ENCODE data around the gene PLEKHA1.

DNA sequence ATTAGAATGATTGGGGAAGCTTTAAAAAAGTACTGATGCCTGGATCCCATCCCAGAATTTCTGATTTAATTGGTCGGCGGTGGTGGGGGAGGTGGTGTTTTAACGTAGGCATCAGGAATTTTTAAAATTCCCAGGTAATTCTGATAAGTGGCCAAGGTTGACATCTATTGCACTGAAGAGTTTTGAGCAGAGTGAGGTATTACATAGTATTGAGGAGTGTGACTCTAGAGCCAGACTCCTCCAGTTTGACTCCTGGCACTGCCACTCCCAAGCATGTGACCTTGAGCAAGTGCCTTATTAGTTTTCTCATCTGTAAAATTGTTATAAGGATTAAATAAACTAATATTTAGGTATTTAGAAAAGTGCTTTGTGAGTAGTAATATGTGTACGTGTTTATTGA is 6.2 kb downstream of the PLEKHA1 start:
- TF ChIP-seq, protein P1, sequence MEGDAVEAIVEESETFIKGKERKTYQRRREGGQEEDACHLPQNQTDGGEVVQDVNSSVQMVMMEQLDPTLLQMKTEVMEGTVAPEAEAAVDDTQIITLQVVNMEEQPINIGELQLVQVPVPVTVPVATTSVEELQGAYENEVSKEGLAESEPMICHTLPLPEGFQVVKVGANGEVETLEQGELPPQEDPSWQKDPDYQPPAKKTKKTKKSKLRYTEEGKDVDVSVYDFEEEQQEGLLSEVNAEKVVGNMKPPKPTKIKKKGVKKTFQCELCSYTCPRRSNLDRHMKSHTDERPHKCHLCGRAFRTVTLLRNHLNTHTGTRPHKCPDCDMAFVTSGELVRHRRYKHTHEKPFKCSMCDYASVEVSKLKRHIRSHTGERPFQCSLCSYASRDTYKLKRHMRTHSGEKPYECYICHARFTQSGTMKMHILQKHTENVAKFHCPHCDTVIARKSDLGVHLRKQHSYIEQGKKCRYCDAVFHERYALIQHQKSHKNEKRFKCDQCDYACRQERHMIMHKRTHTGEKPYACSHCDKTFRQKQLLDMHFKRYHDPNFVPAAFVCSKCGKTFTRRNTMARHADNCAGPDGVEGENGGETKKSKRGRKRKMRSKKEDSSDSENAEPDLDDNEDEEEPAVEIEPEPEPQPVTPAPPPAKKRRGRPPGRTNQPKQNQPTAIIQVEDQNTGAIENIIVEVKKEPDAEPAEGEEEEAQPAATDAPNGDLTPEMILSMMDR (IDR thresholded peaks at IDR 0.05; ENCODE audit: low read depth, low read length), result no peak
- no peak for TF ChIP-seq POLR2A (IDR thresholded peaks at IDR 0.05; ENCODE audit: extremely low read depth, insufficient read length)

All from NB4 (cell line).